OCI-LY3 (cell line): ENCODE results near the gene RUNX3.

Source experiments
- EZH2phosphoT487 ChIP-seq: fragments of 200-600 bp; shearing (Covaris generic); IDR thresholded peaks from 2 replicates; pipeline ENCODE4 v1.6.1; 2018; ENCODE audit warnings: antibody characterized with exemption, mixed run types, low read depth
- TF ChIP-seq, protein P1 (sequence below): fragments of 200-600, 300-600 bp; sonication (generic); IDR thresholded peaks from 2 replicates; pipeline ENCODE4 v1.5.1; 2014; ENCODE audit warnings: antibody characterized with exemption, low read length, low read depth

DNA sequence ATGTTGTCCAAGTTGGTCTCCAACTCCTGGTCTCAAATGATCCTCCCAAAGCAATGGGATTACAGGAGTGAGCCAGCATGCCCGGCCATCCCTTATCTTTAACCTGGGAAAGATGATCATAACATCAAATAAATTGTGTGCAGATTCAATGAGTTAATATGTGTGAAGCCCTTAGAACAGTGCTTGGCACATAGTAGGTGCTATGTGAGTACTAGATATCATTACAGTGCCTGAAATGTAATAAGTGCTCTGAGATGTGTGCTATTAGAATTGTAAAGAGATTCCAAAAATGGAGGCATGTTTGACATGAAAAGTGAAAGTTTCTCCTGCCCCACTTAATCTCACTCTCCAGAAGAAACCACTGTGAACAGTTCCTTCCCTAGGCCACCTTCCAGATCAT lies 71.8 kb downstream of the RUNX3 start:
- TF ChIP-seq, protein P1, sequence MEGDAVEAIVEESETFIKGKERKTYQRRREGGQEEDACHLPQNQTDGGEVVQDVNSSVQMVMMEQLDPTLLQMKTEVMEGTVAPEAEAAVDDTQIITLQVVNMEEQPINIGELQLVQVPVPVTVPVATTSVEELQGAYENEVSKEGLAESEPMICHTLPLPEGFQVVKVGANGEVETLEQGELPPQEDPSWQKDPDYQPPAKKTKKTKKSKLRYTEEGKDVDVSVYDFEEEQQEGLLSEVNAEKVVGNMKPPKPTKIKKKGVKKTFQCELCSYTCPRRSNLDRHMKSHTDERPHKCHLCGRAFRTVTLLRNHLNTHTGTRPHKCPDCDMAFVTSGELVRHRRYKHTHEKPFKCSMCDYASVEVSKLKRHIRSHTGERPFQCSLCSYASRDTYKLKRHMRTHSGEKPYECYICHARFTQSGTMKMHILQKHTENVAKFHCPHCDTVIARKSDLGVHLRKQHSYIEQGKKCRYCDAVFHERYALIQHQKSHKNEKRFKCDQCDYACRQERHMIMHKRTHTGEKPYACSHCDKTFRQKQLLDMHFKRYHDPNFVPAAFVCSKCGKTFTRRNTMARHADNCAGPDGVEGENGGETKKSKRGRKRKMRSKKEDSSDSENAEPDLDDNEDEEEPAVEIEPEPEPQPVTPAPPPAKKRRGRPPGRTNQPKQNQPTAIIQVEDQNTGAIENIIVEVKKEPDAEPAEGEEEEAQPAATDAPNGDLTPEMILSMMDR: no peak
- TF ChIP-seq EZH2phosphoT487: no peak
